B cell (primary cell): Measurements from ENCODE around the gene BHLHA15. TPM values are rescaled to one million over a fixed set of nuclear protein-coding genes. Genes with fewer than 3 reads are reported as not detected.
A peak's percentile ranks its signal among the peaks of the same experiment; 100 is the strongest.

Source experiments
- ATAC-seq: fragments of 200-7000 bp; cut with Tn5 transposase; one replicate; pipeline ENCODE4 v1.10.0; 2021; ENCODE audit warnings: low read depth, mild to moderate bottlenecking, moderate number of reproducible peaks, moderate library complexity
- CTCF ChIA-PET: fragments of 350-600 bp; sonication (Branson Sonifier 250); formaldehyde crosslinking; loops from one replicate; lab custom pipeline; 2021; ENCODE audit warnings: antibody characterized with exemption, inconsistent platforms; lab: Charles Lee
- POLR2A ChIA-PET: fragments of 350-600 bp; sonication (Branson Sonifier 250); formaldehyde crosslinking; loops from one replicate; lab custom pipeline; 2021; ENCODE audit warnings: antibody characterized with exemption; lab: Charles Lee
- DNase-seq: peaks from one replicate; pipeline ENCODE4 v3.0.0; 2013
- H2AFZ ChIP-seq: 2 replicates; pipeline ENCODE4 v1.6.1; 2012; ENCODE audit warnings: mild to moderate bottlenecking, low read depth, low read length; ENCODE audit not compliant: insufficient read depth, poor library complexity, severe bottlenecking
- H3K27ac ChIP-seq, 2 donors: 1 replicate in 1 of 2; 2 replicates in 1 of 2; pipeline ENCODE4 v1.5.1; 2012 to 2013; ENCODE audit warnings: low read length in 2 of 2, mild to moderate bottlenecking in 2 of 2, moderate library complexity in 1 of 2
- H3K27me3 ChIP-seq, 4 experiments: fragments of 200-600 bp in 1 of 4; sonication (generic) in 1 of 4; replicated peaks in 1 of 4; 1 replicate in 2 of 4; 2 replicates in 2 of 4; pipeline versions ENCODE4 v1.6.1 to v1.7.0; 2013 to 2016; ENCODE audit warnings: low read length in 3 of 4, mild to moderate bottlenecking in 2 of 4, mixed read lengths in 1 of 4, moderate library complexity in 1 of 4; ENCODE audit not compliant: insufficient read depth in 4 of 4, control insufficient read depth in 3 of 4; ENCODE audit errors: control extremely low read depth in 1 of 4
- H3K36me3 ChIP-seq, 2 experiments: replicated peaks in 1 of 2; 1 replicate in 1 of 2; 2 replicates in 1 of 2; pipeline versions ENCODE4 v1.6.1 to v1.7.1; 2013; ENCODE audit warnings: low read length in 1 of 2; ENCODE audit not compliant: insufficient read depth in 2 of 2, control insufficient read depth in 1 of 2; ENCODE audit errors: control extremely low read depth in 1 of 2, extremely low read depth in 1 of 2
- H3K4me1 ChIP-seq, 2 donors: fragments of 200-600 bp in 1 of 2; sonication (generic) in 1 of 2; 1 replicate in 1 of 2; 2 replicates in 1 of 2; pipeline versions ENCODE4 v1.5.1 to v1.6.1; 2013 to 2017; ENCODE audit warnings: low read length in 2 of 2; ENCODE audit not compliant: control insufficient read depth in 2 of 2, insufficient read depth in 2 of 2
- H3K4me2 ChIP-seq: replicated peaks from 2 replicates; pipeline ENCODE3; 2012; ENCODE audit warnings: mild to moderate bottlenecking, low read depth, low read length; ENCODE audit not compliant: poor library complexity, severe bottlenecking
- H3K4me3 ChIP-seq, 5 experiments: fragments of 200-600 bp in 1 of 5; sonication (generic) in 1 of 5; 1 replicate in 3 of 5; 2 replicates in 2 of 5; pipeline versions ENCODE4 v1.5.1 to v1.7.0; 2011 to 2016; ENCODE audit warnings: low read length in 4 of 5, mild to moderate bottlenecking in 4 of 5, low read depth in 2 of 5, control low read depth in 1 of 5, moderate library complexity in 1 of 5; ENCODE audit not compliant: insufficient read depth in 1 of 5; ENCODE audit errors: control extremely low read depth in 1 of 5, extremely low read depth in 1 of 5
- H3K79me2 ChIP-seq: fragments of 200-600 bp; sonication (generic); one replicate; pipeline ENCODE4 v1.6.0; 2016; ENCODE audit warnings: low read length; ENCODE audit not compliant: control insufficient read depth, insufficient read depth
- H3K9ac ChIP-seq: fragments of 200-600 bp; sonication (generic); 2 replicates; pipeline ENCODE4 v1.6.1; 2017; ENCODE audit warnings: mild to moderate bottlenecking, low read length, moderate library complexity
- H3K9me3 ChIP-seq, 3 donors: one replicate each; pipeline versions ENCODE4 v1.6.1 to v1.7.1; 2013; ENCODE audit warnings: low read length in 2 of 3; ENCODE audit not compliant: control insufficient read depth in 2 of 3, insufficient read depth in 1 of 3; ENCODE audit errors: control extremely low read depth in 1 of 3
- H4K20me1 ChIP-seq: 2 replicates; pipeline ENCODE4 v1.6.0; 2012; ENCODE audit warnings: mild to moderate bottlenecking, low read length; ENCODE audit not compliant: insufficient read depth, control insufficient read depth, poor library complexity, severe bottlenecking
- H3K27ac Mint-ChIP-seq: one replicate; pipeline ENCODE4 v1.8.0; 2021; ENCODE audit warnings: mixed read lengths
- H3K27me3 Mint-ChIP-seq: one replicate; pipeline ENCODE4 v1.8.0; 2021; ENCODE audit warnings: mixed read lengths
- H3K4me1 Mint-ChIP-seq: one replicate; pipeline ENCODE4 v1.8.0; 2021; ENCODE audit warnings: mixed read lengths
- H3K4me3 Mint-ChIP-seq: one replicate; pipeline ENCODE4 v1.8.0; 2021; ENCODE audit warnings: mixed read lengths
- H3K9me3 Mint-ChIP-seq: one replicate; pipeline ENCODE4 v1.8.0; 2022; ENCODE audit warnings: mixed read lengths; ENCODE audit not compliant: insufficient read depth
- EZH2 ChIP-seq: IDR thresholded peaks from 2 replicates; pipeline ENCODE4 v1.6.1; 2012; ENCODE audit warnings: borderline replicate concordance, low read depth, mild to moderate bottlenecking, moderate library complexity, low read length; ENCODE audit not compliant: insufficient read depth, poor library complexity, severe bottlenecking
- WGBS: methylation state at CpG from one replicate; pipeline ENCODE4 v1.1.5; 2013; ENCODE audit warnings: missing lambda C conversion rate; ENCODE audit not compliant: insufficient coverage; 5-methylcytosine and 5-hydroxymethylcytosine counted together
- intact Hi-C: fragments of 100-400 bp; cut with micrococcal nuclease; formaldehyde crosslinking; loops from one replicate; pipeline ENCODE4 v1.10.0; 2022
- polyA plus RNA-seq: library from polyadenylated mRNA; depleted of rRNA; stranded (reverse); fragments of >200 nt; gene quantifications from 2 replicates; pipeline ENCODE4 v1.2.3, GENCODE V29; 2012
- total RNA-seq, 2 donors: library from RNA; stranded (reverse); fragments of 120-200 nt in 1 of 2; gene quantifications; 1 replicate in 1 of 2; 2 replicates in 1 of 2; pipeline versions ENCODE4 v1.2.3 to v1.2.4, GENCODE V29; 2013 to 2022
- TF ChIP-seq, protein P1 (sequence below): fragments of 200-600 bp; IDR thresholded peaks from one replicate; pipeline ENCODE4 v1.8.0; 2022; ENCODE audit warnings: antibody characterized with exemption, mild to moderate bottlenecking

BHLHA15 gene
- total and polyA plus RNA-seq, 2 donors (not counting 1 experiment from before 2014, with no cell fraction given) = 0.74 to 2.2 TPM

GRCh38 chr7:98251601-98252424 is 40.6 kb downstream of the BHLHA15 start, which contains the start of gene TECPR1:
TSS of gene TECPR1 (minus strand) at chr7:98252232. CDS start at chr7:98246146, 6,086 bp downstream.
- Histone ChIP-seq H3K4me3 (peak within 1 kb of the TSS; percentile 78 to 95 (median 83)), H3K9ac (peak within 1 kb of the TSS; percentile 82), H2AFZ (peak within 1 kb of the TSS; percentile 93), H3K4me1 (peaks cover 22 to 40% of the 10 kb centered on the region in 2 donors), H3K36me3 (peaks cover 0 to 23% of the 10 kb centered on the region in 2 experiments), H4K20me1 (peaks cover 25% of the 10 kb centered on the region), H3K9me3 (no peaks in the 10 kb centered on the region), H3K27me3 (no peaks in the 10 kb centered on the region), H3K27ac (peak within 1 kb of the TSS; percentile 68 to 71), H3K4me2 (peak within 1 kb of the TSS; percentile 94), H3K79me2 (peaks cover 58% of the 10 kb centered on the region)
- H3K4me3 Mint-ChIP-seq = peak within 1 kb of the TSS; percentile 98
- no peaks in the 10 kb centered on the region for H3K27me3 Mint-ChIP-seq
- H3K9me3 Mint-ChIP-seq = no peaks in the 10 kb centered on the region
- no peak for TF ChIP-seq EZH2
- TF ChIP-seq, protein P1, sequence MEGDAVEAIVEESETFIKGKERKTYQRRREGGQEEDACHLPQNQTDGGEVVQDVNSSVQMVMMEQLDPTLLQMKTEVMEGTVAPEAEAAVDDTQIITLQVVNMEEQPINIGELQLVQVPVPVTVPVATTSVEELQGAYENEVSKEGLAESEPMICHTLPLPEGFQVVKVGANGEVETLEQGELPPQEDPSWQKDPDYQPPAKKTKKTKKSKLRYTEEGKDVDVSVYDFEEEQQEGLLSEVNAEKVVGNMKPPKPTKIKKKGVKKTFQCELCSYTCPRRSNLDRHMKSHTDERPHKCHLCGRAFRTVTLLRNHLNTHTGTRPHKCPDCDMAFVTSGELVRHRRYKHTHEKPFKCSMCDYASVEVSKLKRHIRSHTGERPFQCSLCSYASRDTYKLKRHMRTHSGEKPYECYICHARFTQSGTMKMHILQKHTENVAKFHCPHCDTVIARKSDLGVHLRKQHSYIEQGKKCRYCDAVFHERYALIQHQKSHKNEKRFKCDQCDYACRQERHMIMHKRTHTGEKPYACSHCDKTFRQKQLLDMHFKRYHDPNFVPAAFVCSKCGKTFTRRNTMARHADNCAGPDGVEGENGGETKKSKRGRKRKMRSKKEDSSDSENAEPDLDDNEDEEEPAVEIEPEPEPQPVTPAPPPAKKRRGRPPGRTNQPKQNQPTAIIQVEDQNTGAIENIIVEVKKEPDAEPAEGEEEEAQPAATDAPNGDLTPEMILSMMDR = no peak
- intact Hi-C loops = loop anchor here (1.0 to 10.0 kb wide), 10 partner anchors 11 to 1137 kb away; partner anchors contain the start of genes BAIAP2L1, BRI3, LMTK2 and SDHAF3
- WGBS = under 1% methylated on average over 63 of the region's 69 CpGs
- CTCF ChIA-PET = interaction anchor here (4.6 kb wide), 1 partner anchor 83 kb away, joined by 17 read pairs; no protein-coding TSS in a partner anchor
- peaks cover 34% of the 10 kb centered on the region for H3K4me1 Mint-ChIP-seq
- POLR2A ChIA-PET = interaction anchor here (2.3 kb wide), 1 partner anchor 29 kb away, joined by 8 read pairs; the partner anchor contains the start of gene BRI3
- DNase-seq (peak; percentile 91), ATAC-seq (peak; percentile 95)
- peak within 1 kb of the TSS; percentile 90 for H3K27ac Mint-ChIP-seq
